ENCODE data around the gene EPHA6. TPM values are rescaled to one million over a fixed set of nuclear protein-coding genes. Genes with fewer than 3 reads are reported as not detected.

EPHA6 gene
- total RNA-seq, 4 donors from 2014 or later: not detected

DNA sequence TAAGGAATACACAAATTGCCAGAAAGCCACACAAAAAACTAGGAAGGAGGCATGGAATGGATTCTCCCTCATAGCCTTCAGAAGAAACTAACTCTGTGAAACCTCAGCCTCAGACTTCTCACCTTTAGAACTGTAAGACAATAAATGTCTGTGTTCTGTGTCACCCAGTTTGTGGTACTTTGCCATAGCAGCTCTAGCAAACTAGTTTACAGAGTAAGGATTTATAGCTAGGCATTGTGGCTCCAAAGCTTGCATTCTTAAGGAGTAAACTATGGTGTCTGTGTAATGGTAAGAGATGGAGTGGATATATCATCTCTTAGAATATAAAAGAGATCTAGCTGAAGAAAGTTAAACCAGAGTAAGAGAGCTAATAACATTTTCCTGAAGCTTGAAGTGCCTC lies 18.9 kb downstream of the EPHA6 start:
- H3K9me3 ChIP-seq: no peaks in the 10 kb centered on the region
- TF ChIP-seq, protein P1, sequence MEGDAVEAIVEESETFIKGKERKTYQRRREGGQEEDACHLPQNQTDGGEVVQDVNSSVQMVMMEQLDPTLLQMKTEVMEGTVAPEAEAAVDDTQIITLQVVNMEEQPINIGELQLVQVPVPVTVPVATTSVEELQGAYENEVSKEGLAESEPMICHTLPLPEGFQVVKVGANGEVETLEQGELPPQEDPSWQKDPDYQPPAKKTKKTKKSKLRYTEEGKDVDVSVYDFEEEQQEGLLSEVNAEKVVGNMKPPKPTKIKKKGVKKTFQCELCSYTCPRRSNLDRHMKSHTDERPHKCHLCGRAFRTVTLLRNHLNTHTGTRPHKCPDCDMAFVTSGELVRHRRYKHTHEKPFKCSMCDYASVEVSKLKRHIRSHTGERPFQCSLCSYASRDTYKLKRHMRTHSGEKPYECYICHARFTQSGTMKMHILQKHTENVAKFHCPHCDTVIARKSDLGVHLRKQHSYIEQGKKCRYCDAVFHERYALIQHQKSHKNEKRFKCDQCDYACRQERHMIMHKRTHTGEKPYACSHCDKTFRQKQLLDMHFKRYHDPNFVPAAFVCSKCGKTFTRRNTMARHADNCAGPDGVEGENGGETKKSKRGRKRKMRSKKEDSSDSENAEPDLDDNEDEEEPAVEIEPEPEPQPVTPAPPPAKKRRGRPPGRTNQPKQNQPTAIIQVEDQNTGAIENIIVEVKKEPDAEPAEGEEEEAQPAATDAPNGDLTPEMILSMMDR (IDR thresholded peaks at IDR 0.05 in 4 of 5, conservative IDR thresholded peaks at IDR 0.05 in 1 of 5): no peak
- no peak for TF ChIP-seq POLR2A (IDR thresholded peaks at IDR 0.05)
- in situ Hi-C loops (cut with MboI; ENCODE audit: low sequenced_read_pairs in 4 of 4) (no loop called here), intact Hi-C loops (cut with DNase I; ENCODE audit: low total_unique reads) (no loop called here)
- H3K4me3 ChIP-seq: no peak overlapping the region
- DNase-seq: no peak
- H3K36me3 ChIP-seq: no peaks in the 10 kb centered on the region
- no peak overlapping the region for H3K27ac ChIP-seq
- ATAC-seq: no peak
- no peaks in the 10 kb centered on the region for H3K27me3 ChIP-seq
- no peaks in the 10 kb centered on the region for H3K4me1 ChIP-seq

DNA sequence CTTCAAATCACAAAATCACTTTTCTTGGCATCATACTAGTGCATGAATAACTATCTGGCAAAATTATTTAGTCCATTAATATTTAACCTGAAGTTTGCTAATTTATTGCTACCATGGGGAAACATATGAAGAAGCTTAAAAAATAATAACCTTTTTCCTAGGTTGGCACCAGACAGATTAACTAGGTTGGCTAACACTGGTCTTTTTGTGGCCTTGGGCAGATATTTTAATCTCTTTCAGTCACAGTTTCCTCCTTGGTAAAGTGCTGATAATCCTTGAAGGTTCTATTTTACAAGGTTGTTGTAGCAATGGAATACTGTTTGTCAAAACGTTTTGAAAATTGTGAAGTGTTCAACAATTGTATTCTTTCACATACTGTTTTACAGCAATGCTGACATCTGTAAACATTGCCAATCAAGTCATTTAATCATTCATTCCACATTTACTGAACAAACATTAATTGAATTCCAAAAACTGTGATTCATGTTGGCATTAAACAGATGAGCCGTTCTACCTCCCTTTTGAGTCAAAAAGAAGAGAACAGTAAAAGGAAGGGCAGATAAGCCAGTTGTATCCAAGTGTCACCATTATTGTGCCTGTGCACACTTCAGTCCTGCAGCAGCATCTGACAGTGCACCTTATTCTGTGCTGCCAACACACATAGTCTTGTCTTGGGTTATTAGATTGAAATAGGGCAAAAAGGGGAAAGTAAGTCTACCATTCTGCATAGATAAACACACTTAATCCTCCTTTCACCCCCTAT lies 21.9 kb downstream of the EPHA6 start:
- in situ Hi-C loops (cut with MboI; ENCODE audit: low sequenced_read_pairs in 4 of 4): no loop called here
- H3K27me3 ChIP-seq: no peaks in the 10 kb centered on the region
- ATAC-seq (no peak), DNase-seq (no peak)
- intact Hi-C loops (cut with DNase I; ENCODE audit: low total_unique reads): no loop called here
- no peaks in the 10 kb centered on the region for H3K36me3 ChIP-seq
- H3K27ac ChIP-seq: no peak overlapping the region
- no peaks in the 10 kb centered on the region for H3K4me1 ChIP-seq
- TF ChIP-seq, protein P1 (IDR thresholded peaks at IDR 0.05 in 4 of 5, conservative IDR thresholded peaks at IDR 0.05 in 1 of 5): no peak
- TF ChIP-seq POLR2A (IDR thresholded peaks at IDR 0.05): no peak
- H3K4me3 ChIP-seq: no peak overlapping the region
- no peaks in the 10 kb centered on the region for H3K9me3 ChIP-seq

DNA sequence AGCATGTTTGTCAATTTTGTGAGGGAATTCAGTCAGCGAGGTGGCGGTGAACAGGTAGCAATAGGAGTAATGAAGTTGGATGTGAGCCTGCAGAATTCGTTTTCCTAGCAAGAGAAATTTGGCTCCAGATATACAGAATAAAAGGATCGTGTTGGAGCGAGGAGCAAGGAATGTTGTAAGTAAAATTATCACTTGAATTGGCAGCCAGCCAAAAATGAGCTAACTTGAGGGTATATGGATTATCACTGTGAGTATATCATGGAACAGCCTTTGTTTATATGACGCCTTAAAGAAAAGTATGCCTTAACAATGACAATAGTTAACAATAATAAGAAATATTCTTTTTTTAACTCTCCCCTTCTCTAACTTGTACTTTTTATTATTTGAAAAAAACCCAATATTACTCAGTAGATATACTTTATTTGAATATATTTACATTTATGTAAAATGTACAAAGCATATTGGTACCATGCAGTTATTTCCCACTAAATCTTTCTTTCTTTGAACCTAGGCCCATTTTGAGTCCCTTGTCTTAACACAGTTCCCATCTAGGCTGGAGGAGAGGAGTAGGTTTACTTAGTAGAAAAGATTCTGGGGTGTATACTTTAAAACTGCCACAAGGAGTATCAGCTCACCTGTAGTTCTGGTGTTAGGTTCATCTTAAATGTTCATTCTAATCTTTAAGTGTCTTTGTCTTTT lies 29.3 kb downstream of the EPHA6 start:
- intact Hi-C loops (cut with DNase I; ENCODE audit: low total_unique reads): no loop called here

DNA sequence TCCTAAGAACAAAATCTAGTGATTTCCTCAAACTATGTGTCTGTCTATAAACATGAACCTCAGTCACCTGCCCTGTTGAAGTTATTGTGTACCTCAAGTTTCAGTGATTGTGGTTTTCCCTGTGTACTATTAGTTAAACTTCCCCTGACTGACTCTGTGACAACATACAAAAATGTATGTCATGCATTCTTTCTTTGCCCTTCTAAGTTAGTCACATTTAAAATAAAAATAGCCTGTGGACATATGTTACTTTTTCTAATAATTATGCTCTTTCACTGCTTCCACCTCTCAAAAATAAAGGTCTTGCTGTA lies 29.8 kb downstream of the EPHA6 start:
- no peak for DNase-seq
- no peaks in the 10 kb centered on the region for H3K4me1 ChIP-seq
- ATAC-seq: no peak
- H3K27ac ChIP-seq: no peak overlapping the region
- in situ Hi-C loops (cut with MboI; ENCODE audit: low sequenced_read_pairs in 4 of 4) (no loop called here), intact Hi-C loops (cut with DNase I; ENCODE audit: low total_unique reads) (no loop called here)
- H3K4me3 ChIP-seq: no peak overlapping the region
- no peaks in the 10 kb centered on the region for H3K9me3 ChIP-seq
- H3K36me3 ChIP-seq: no peaks in the 10 kb centered on the region
- H3K27me3 ChIP-seq: no peaks in the 10 kb centered on the region
- TF ChIP-seq, protein P1 (IDR thresholded peaks at IDR 0.05 in 4 of 5, conservative IDR thresholded peaks at IDR 0.05 in 1 of 5): no peak
- TF ChIP-seq POLR2A (IDR thresholded peaks at IDR 0.05): no peak

More for the DNA sequence above, 29.3 kb downstream of the EPHA6 start:
- Histone ChIP-seq H3K36me3 (no peaks in the 10 kb centered on the region), H3K4me1 (no peaks in the 10 kb centered on the region), H3K27me3 (no peaks in the 10 kb centered on the region), H3K9me3 (no peaks in the 10 kb centered on the region), H3K27ac (no peak overlapping the region), H3K4me3 (no peak overlapping the region)
- ATAC-seq: no peak
- DNase-seq: no peak
- TF ChIP-seq, protein P1 (IDR thresholded peaks at IDR 0.05 in 4 of 5, conservative IDR thresholded peaks at IDR 0.05 in 1 of 5): no peak
- TF ChIP-seq POLR2A (IDR thresholded peaks at IDR 0.05): no peak
- in situ Hi-C loops (cut with MboI; ENCODE audit: low sequenced_read_pairs in 4 of 4): no loop called here

Measured in gastrocnemius medialis (tissue), 4 donors.